CD4-positive, alpha-beta memory T cell (primary cell): ENCODE measurements around the gene DCP1B. TPM values are rescaled to one million over a fixed set of nuclear protein-coding genes. Genes with fewer than 3 reads are reported as not detected.

Experiments used
- polyA plus RNA-seq, 2 donors: library from polyadenylated mRNA; unstranded; fragments of 300-500 nt; fragmentation: Illumina TruSeq; gene quantifications; one replicate each; pipeline ENCODE4 v1.2.3, GENCODE V29; 2021
- total RNA-seq, 2 experiments: library from RNA; stranded (reverse); gene quantifications; one replicate each; pipeline ENCODE4 v1.2.3, GENCODE V29; 2021

The DCP1B gene
- total and polyA plus RNA-seq, 4 experiments from 2014 or later = 16.2 to 29.2 (median 26.2) TPM

Other genes with a start within 250 kb of the DCP1B start
- gene LRTM2, start 183.9 kb downstream of the DCP1B start, total RNA-seq = not detected
- not detected for gene LRTM2, start 183.9 kb downstream of the DCP1B start, polyA plus RNA-seq
- 10 to 100 TPM; 15.1 to 19.2 TPM for gene CACNA2D4, start 85.8 kb downstream of the DCP1B start, total RNA-seq
- gene CACNA2D4, start 85.8 kb downstream of the DCP1B start, polyA plus RNA-seq = 10 to 100 TPM; 12.4 to 14.1 TPM
- under 1 TPM; 0.06 to 0.08 TPM for gene CACNA1C, start 48.5 kb upstream of the DCP1B start, total RNA-seq
- under 1 TPM; 0.05 to 0.21 TPM for gene CACNA1C, start 48.5 kb upstream of the DCP1B start, polyA plus RNA-seq